ENCODE results near the gene GLYR1.

Gene GLYR1

DNA sequence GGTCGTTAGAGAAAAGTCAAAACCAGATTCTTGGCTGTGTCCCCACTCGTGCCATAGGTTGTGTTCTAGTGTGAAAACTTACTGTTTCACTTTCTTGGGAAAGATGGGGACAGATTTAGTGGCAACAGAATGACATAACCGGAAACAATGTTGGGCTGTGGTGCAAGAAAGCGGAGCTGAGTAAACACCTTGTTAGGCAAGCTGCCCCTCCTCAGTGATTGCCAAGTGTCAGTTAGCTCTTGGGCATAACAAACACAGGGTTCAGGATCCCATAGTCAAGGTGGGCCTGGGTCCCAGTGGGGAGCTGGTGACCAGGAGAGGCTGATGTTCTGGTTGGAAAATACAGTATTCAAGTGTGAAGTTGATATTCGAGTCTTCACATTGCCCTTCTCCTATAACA, 15.6 kb upstream of the GLYR1 start:
- Histone ChIP-seq H3K4me2 (ENCODE audit: low read length) (no peak overlapping the region), H3K36me3 (ENCODE audit: insufficient read depth, low read length) (peaks cover 54% of the 10 kb centered on the region), H3K9ac (ENCODE audit: low read depth, low read length) (no peak overlapping the region), H3K27me3 (ENCODE audit: control insufficient read depth, insufficient read depth, low read length) (no peaks in the 10 kb centered on the region), H3K4me1 (ENCODE audit: control insufficient read depth, insufficient read depth, low read length) (no peaks in the 10 kb centered on the region), H3K4me3 (ENCODE audit: low read length) (no peak overlapping the region), H3K9me3 (replicated peaks; ENCODE audit: low read length) (no peaks in the 10 kb centered on the region)

DNA sequence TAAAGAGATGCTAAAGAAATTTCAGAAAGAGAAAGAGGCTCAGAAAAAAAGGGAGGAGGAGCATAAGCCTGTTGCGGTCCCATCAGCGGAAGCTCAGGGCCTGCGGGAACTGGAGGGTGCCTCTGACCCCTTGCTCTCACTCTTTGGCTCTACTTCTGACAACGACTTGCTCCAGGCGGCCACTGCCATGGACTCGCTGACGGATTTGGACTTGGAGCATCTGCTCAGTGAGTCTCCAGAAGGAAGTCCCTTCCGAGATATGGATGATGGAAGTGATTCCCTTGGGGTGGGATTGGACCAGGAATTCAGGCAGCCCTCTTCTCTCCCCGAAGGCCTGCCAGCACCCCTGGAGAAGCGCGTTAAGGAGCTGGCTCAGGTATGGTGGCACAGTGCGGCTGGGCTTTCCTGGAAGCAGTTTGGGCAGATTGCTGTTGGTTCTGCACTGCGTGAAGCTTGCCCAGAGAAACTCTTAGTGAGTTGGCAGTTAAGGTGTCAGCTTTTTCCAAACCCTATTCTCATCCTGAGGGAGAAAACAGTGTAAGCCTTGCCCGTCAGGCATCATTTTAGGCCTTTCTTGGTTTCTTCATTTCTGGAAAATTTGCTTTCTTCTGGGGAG, 13.7 kb upstream of the GLYR1 start:
- Histone ChIP-seq H3K27me3 (ENCODE audit: control insufficient read depth, insufficient read depth, low read length) (no peaks in the 10 kb centered on the region), H3K4me3 (ENCODE audit: low read length) (no peak overlapping the region), H3K4me1 (ENCODE audit: control insufficient read depth, insufficient read depth, low read length) (no peaks in the 10 kb centered on the region), H3K9ac (ENCODE audit: low read depth, low read length) (no peak overlapping the region), H3K4me2 (ENCODE audit: low read length) (no peak overlapping the region), H3K36me3 (ENCODE audit: insufficient read depth, low read length) (peaks cover 65% of the 10 kb centered on the region), H3K9me3 (replicated peaks; ENCODE audit: low read length) (no peaks in the 10 kb centered on the region)

DNA sequence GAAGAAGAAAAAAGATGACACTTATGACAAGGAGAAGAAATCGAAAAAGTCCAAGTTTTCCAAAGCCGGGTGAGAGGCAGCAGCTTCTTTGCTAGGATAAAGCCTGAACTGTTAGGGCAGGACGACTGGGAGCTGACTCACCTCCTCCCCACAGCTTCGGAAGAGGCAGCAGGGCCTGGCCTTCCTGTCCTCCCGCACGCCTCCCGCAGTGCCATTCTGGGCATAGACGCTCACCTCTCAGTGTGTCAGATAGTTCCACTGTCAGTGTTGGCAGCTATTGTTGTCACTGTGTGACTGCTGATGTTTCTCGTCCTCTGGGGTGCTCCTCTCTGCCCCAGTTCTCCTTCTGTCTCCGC, 12.8 kb upstream of the GLYR1 start:
- no peak overlapping the region for H3K4me2 ChIP-seq (ENCODE audit: low read length)
- H3K9me3 ChIP-seq (replicated peaks; ENCODE audit: low read length) = no peaks in the 10 kb centered on the region
- H3K36me3 ChIP-seq (ENCODE audit: insufficient read depth, low read length) = peaks cover 71% of the 10 kb centered on the region
- no peaks in the 10 kb centered on the region for H3K4me1 ChIP-seq (ENCODE audit: control insufficient read depth, insufficient read depth, low read length)
- H3K4me3 ChIP-seq (ENCODE audit: low read length) = no peak overlapping the region
- no peak overlapping the region for H3K9ac ChIP-seq (ENCODE audit: low read depth, low read length)
- no peaks in the 10 kb centered on the region for H3K27me3 ChIP-seq (ENCODE audit: control insufficient read depth, insufficient read depth, low read length)

DNA sequence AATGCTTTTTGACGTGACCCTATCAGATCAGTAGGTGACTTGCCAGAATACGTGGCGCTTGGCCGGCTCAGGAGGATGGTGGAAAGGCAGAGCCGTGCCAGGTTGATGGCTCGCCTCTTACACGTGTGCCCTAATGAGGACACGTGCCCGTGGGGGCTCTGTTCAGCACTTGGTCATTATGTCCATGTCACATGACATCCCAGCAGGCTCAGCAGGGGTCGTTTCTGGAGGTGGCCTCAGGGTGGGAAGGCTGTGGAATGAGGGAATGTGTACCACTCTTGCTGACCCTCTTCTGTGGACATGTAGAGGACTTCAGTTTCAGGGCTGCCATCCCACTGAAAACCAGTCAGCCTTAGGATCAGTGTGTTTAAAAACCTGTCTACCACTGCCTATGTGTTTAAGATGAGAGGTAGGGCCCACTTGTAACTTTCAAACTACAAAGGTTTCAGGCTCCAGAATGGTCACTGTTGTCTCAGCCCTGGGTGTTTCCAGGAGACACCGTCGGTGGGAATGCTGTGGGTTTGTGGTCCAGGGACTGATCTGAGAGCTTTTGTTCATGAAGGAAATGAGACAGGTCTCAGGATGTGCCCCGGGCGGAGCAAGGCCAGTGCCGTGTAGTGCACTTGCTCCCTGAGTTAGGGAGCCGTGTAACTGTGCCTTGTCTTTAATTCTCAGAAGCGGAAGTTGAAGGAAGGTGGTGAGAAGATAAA, 12.3 kb upstream of the GLYR1 start:
- Histone ChIP-seq H3K9me3 (replicated peaks; ENCODE audit: low read length) (no peaks in the 10 kb centered on the region), H3K9ac (ENCODE audit: low read depth, low read length) (no peak overlapping the region), H3K4me2 (ENCODE audit: low read length) (no peak overlapping the region), H3K36me3 (ENCODE audit: insufficient read depth, low read length) (peaks cover 72% of the 10 kb centered on the region), H3K27me3 (ENCODE audit: control insufficient read depth, insufficient read depth, low read length) (no peaks in the 10 kb centered on the region), H3K4me3 (ENCODE audit: low read length) (no peak overlapping the region), H3K4me1 (ENCODE audit: control insufficient read depth, insufficient read depth, low read length) (no peaks in the 10 kb centered on the region)

DNA sequence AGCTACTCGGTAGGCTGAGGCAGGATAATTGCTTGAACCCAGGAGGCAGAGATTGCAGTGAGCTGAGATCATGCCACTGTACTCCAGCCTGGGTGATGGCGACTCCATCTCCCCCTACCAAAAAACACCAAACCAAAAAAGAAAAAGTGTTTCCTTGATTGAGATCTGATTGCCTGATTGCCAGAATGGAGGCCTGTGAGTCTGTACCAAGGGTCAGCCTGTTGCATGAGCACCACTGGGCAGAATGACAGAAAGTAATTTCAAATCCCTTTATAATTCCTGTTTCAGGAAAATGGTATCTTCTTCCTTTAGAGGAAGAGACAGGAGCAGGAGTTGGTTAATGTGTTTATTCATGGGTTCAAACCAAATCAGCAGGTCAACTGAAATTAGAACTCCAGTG, 8.7 kb upstream of the GLYR1 start:
- Histone ChIP-seq H3K4me2 (ENCODE audit: low read length) (no peak overlapping the region), H3K9me3 (replicated peaks; ENCODE audit: low read length) (no peaks in the 10 kb centered on the region), H3K9ac (ENCODE audit: low read depth, low read length) (no peak overlapping the region), H3K4me1 (ENCODE audit: control insufficient read depth, insufficient read depth, low read length) (peaks cover 15% of the 10 kb centered on the region), H3K36me3 (ENCODE audit: insufficient read depth, low read length) (peaks cover 63% of the 10 kb centered on the region), H3K27me3 (ENCODE audit: control insufficient read depth, insufficient read depth, low read length) (no peaks in the 10 kb centered on the region), H3K4me3 (ENCODE audit: low read length) (no peak overlapping the region)

DNA sequence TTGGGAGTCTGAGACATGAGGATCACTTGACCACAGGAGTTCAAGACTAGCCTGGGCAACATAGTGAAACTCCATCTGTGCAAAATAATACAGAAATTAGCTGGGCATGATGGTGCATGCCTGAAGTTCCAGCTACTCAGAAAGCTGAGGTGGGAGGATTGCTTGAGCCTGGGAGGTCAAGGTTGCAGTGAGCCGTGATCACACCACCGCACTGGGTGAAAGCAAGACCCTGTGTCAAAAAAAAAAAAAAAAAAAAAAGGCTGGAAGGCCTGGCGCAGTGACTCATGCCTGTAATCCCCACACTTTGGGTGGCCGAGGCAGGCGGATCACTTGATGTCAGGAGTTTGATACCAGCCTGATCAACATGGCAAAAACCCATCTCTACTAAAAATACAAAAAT, 8.3 kb upstream of the GLYR1 start:
- H3K36me3 ChIP-seq (ENCODE audit: insufficient read depth, low read length) = peaks cover 59% of the 10 kb centered on the region
- H3K9me3 ChIP-seq (replicated peaks; ENCODE audit: low read length) = no peaks in the 10 kb centered on the region
- no peaks in the 10 kb centered on the region for H3K27me3 ChIP-seq (ENCODE audit: control insufficient read depth, insufficient read depth, low read length)
- no peak overlapping the region for H3K9ac ChIP-seq (ENCODE audit: low read depth, low read length)
- no peak overlapping the region for H3K4me3 ChIP-seq (ENCODE audit: low read length)
- no peak overlapping the region for H3K4me2 ChIP-seq (ENCODE audit: low read length)
- peaks cover 19% of the 10 kb centered on the region for H3K4me1 ChIP-seq (ENCODE audit: control insufficient read depth, insufficient read depth, low read length)

DNA sequence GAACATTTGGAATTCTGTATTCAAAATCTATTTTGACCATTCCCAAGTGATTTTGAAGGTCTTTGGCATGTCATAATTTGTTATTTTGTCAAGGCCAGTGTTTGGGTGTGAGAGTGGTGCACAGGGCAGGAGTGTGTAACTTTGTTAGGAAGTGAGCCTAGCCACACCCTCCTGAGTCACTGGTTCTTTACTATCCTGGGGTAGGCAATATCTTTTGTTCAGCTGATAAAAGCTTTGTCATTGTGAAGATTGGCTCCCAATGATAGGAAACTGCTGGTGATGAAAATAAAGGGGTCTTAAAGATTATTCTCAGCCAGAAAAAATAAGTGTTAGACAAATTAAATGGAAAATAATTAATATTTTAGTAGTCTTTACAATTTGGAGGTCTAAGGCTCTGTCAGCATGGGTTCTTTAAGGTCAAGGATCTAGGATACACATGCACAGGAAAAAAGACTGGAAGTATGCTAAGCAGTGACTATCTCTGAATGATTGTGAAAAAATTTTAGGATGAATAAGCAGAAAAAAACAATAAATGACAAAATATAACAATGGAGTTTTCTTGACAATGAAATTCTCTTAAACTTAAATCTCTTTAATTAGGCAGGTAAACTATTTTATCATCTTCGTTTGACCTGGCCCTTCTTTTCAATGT, 5.3 kb upstream of the GLYR1 start:
- Histone ChIP-seq H3K4me2 (ENCODE audit: low read length) (peak overlapping the region; percentile 27), H3K9ac (ENCODE audit: low read depth, low read length) (no peak overlapping the region), H3K27me3 (ENCODE audit: control insufficient read depth, insufficient read depth, low read length) (no peaks in the 10 kb centered on the region), H3K9me3 (replicated peaks; ENCODE audit: low read length) (no peaks in the 10 kb centered on the region), H3K4me3 (ENCODE audit: low read length) (no peak overlapping the region), H3K36me3 (ENCODE audit: insufficient read depth, low read length) (peaks cover 32% of the 10 kb centered on the region), H3K4me1 (ENCODE audit: control insufficient read depth, insufficient read depth, low read length) (peaks cover 33% of the 10 kb centered on the region)

DNA sequence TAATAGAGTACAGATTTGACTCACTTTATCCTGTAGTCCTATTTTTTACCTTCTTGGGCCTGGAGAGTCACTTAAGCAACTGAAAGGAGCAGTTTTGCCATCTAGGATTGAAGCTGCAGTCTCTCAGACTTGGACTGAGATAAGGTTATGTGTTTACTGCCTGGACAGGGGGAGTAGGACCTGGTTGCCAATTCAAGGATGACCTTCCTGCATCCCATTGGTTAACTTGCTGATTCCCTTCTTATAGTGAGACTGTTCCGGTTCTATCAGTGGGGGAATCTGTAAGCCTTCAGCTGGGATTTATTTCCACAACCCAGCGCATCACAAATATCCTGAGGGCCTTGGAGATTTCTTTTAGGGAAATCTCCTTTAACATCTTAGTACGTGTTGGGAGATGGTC, 3.1 kb upstream of the GLYR1 start:
- Histone ChIP-seq H3K4me1 (ENCODE audit: control insufficient read depth, insufficient read depth, low read length) (peaks cover 43% of the 10 kb centered on the region), H3K4me3 (ENCODE audit: low read length) (peak overlapping the region; percentile 57)

DNA sequence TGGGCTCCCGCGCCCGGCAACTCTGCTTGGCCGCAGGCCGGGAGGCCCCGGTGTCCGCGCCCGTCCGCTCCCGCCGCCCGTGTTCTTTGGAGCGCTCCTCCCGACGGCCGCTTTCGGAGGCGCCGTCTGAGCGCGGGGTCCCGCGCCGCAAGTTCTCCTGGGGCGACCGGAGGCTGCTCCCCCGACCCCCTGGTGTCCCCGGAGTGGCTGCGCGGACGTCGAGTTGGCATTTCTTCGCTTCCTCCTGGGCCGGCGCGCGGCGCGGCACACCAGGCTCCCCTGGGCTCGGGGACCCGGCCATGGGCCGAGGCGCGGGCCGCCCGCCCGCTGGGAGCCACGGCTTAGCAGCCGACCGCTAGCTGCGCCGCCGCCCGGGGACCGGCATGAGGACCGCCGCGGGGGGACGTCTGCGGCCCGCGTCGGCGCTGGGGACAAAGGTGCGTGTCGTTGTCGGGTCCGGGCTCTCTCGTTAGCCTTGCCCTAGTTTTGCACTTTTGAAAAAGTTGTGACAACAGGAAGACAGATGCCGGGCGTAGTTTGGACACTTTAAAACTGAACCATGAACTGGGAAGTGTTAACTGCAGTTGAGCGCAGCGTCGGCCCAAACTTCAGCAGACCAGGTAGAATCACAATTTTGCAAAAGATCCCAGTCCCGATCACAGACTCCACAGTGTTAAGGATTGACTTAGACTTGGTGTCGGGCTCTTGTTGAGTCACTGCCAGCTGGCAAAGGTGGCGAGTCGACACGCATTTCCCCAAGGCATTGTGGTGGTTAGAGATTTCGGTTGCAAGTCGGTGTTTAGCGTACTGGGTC, 893 bp upstream of the GLYR1 start:
- peaks cover 47% of the 10 kb centered on the region for H3K4me1 ChIP-seq (ENCODE audit: control insufficient read depth, insufficient read depth, low read length)
- no peaks in the 10 kb centered on the region for H3K9me3 ChIP-seq (replicated peaks; ENCODE audit: low read length)
- H3K36me3 ChIP-seq (ENCODE audit: insufficient read depth, low read length) = peaks cover 21% of the 10 kb centered on the region
- peak overlapping the region; percentile 77 for H3K4me2 ChIP-seq (ENCODE audit: low read length)
- H3K27me3 ChIP-seq (ENCODE audit: control insufficient read depth, insufficient read depth, low read length) = no peaks in the 10 kb centered on the region
- H3K9ac ChIP-seq (ENCODE audit: low read depth, low read length) = peak overlapping the region; percentile 98
- H3K4me3 ChIP-seq (ENCODE audit: low read length) = peak overlapping the region; percentile 99

More for the DNA sequence above, 3.1 kb upstream of the GLYR1 start:
- Histone ChIP-seq H3K4me2 (ENCODE audit: low read length) (peak overlapping the region; percentile 77), H3K9ac (ENCODE audit: low read depth, low read length) (no peak overlapping the region), H3K27me3 (ENCODE audit: control insufficient read depth, insufficient read depth, low read length) (no peaks in the 10 kb centered on the region), H3K36me3 (ENCODE audit: insufficient read depth, low read length) (peaks cover 18% of the 10 kb centered on the region), H3K9me3 (replicated peaks; ENCODE audit: low read length) (no peaks in the 10 kb centered on the region)

DNA sequence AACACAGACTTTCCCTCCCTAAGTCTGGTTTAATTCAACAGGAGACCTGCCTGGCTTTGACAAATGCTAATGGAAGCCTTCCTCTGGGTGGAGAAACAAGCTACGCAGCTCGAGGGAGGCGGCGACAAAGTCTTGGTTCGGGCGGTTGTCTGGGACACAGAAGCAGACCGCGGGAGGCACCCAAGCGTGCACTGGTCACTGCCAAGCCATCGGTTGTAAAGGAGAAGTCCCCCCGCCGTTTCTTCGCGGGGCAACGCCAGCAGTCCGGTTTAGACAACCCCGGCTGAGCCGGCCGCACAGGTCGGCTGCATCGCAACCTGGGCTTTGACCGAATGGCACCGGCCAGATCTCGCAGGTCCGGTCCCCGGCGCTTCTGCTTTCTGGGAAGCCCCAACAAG, 586 bp downstream of the GLYR1 start:
- Histone ChIP-seq H3K27me3 (ENCODE audit: control insufficient read depth, insufficient read depth, low read length) (no peaks in the 10 kb centered on the region), H3K36me3 (ENCODE audit: insufficient read depth, low read length) (peaks cover 25% of the 10 kb centered on the region), H3K9me3 (replicated peaks; ENCODE audit: low read length) (no peaks in the 10 kb centered on the region), H3K4me1 (ENCODE audit: control insufficient read depth, insufficient read depth, low read length) (peaks cover 33% of the 10 kb centered on the region), H3K9ac (ENCODE audit: low read depth, low read length) (peak overlapping the region; percentile 98), H3K4me3 (ENCODE audit: low read length) (peak overlapping the region; percentile 99), H3K4me2 (ENCODE audit: low read length) (peak overlapping the region; percentile 88)

DNA sequence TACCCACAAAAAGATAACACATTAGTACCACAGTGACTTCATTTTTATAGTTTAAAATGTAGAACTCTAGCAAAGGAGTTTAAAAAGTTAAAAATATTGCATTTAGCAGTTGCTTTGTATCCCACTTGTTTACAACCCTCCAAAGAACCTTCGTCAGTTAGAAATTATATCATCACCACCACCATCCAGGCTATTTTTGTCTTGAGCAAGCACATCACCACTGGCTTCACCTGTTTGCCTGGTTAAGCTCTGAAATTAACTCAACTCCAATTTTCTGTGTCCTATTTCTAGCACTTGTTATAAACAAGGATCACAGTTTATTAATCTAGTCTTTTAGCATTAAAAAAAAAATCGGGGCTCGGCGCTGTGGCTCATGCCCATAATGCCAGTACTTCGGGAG, 6.1 kb downstream of the GLYR1 start:
- H3K4me2 ChIP-seq (ENCODE audit: low read length) = no peak overlapping the region
- H3K27me3 ChIP-seq (ENCODE audit: control insufficient read depth, insufficient read depth, low read length) = no peaks in the 10 kb centered on the region
- H3K36me3 ChIP-seq (ENCODE audit: insufficient read depth, low read length) = peaks cover 69% of the 10 kb centered on the region
- no peak overlapping the region for H3K4me3 ChIP-seq (ENCODE audit: low read length)
- no peak overlapping the region for H3K9ac ChIP-seq (ENCODE audit: low read depth, low read length)
- peaks cover 11% of the 10 kb centered on the region for H3K4me1 ChIP-seq (ENCODE audit: control insufficient read depth, insufficient read depth, low read length)
- H3K9me3 ChIP-seq (replicated peaks; ENCODE audit: low read length) = no peaks in the 10 kb centered on the region
